Panc1 (cell line): ENCODE measurements around the gene ZCRB1. TPM values are rescaled to one million over a fixed set of nuclear protein-coding genes. Genes with fewer than 3 reads are reported as not detected.

Source experiments
- ATAC-seq: fragments of 200-7000 bp; cut with Tn5 transposase; 2 replicates; pipeline ENCODE4 v1.9.1; 2020; ENCODE audit warnings: mild to moderate bottlenecking, moderate library complexity
- BruUV-seq: library from RNA; stranded (reverse); fragments of 400-500 nt; replicated peaks from 2 replicates; lab custom pipeline; 2021; lab: Mats Ljungman, UMichigan
- CTCF ChIA-PET: fragments of 300-600 bp; sonication (Branson Sonifier 250); formaldehyde crosslinking; loops from one replicate; lab custom pipeline; 2022; ENCODE audit warnings: antibody characterized with exemption; lab: Charles Lee
- POLR2A ChIA-PET: fragments of 300-600 bp; sonication (Branson Sonifier 250); formaldehyde crosslinking; loops from one replicate; lab custom pipeline; 2022; ENCODE audit warnings: antibody characterized with exemption; lab: Charles Lee
- DNase-seq: peaks from one replicate; pipeline ENCODE4 v3.0.0-alpha.2; 2010; ENCODE audit warnings: low read depth, low spot score
- H3K27ac ChIP-seq: 2 replicates; pipeline ENCODE4 v1.5.1; 2011; ENCODE audit warnings: mild to moderate bottlenecking, low read length, inconsistent platforms
- H3K27me3 ChIP-seq: fragments of 200-500 bp; sonication (Bioruptor generic); 2 replicates; pipeline ENCODE4 v1.6.0; 2014; ENCODE audit warnings: low read length, inconsistent platforms; ENCODE audit not compliant: control insufficient read depth, insufficient read depth
- H3K36me3 ChIP-seq: fragments of 200-500 bp; sonication (Bioruptor generic); 2 replicates; pipeline ENCODE4 v1.5.1; 2014; ENCODE audit warnings: inconsistent platforms, mild to moderate bottlenecking, low read length, moderate library complexity; ENCODE audit not compliant: control insufficient read depth, insufficient read depth
- H3K4me1 ChIP-seq: 2 replicates; pipeline ENCODE4 v1.5.1; 2011; ENCODE audit warnings: inconsistent platforms, mild to moderate bottlenecking, low read length, moderate library complexity; ENCODE audit not compliant: control insufficient read depth, insufficient read depth
- H3K4me3 ChIP-seq, 2 experiments: 2 replicates each; pipeline ENCODE4 v1.5.1; 2011 to 2012; ENCODE audit warnings: low read depth in 2 of 2, low read length in 2 of 2, mild to moderate bottlenecking in 2 of 2, inconsistent platforms in 1 of 2, moderate library complexity in 1 of 2
- H3K9me3 ChIP-seq: fragments of 200-500 bp; sonication (Bioruptor generic); 2 replicates; pipeline ENCODE4 v1.5.1; 2014; ENCODE audit warnings: low read depth, mild to moderate bottlenecking, inconsistent platforms, low read length, moderate library complexity; ENCODE audit not compliant: control insufficient read depth, insufficient read depth
- POLR2AphosphoS5 ChIP-seq: IDR thresholded peaks from 2 replicates; pipeline ENCODE4 v1.6.1; 2012; ENCODE audit warnings: mild to moderate bottlenecking, low read depth, low read length, moderate library complexity
- REST ChIP-seq, 2 experiments: IDR thresholded peaks; 2 replicates each; pipeline ENCODE4 v1.6.1; 2011 to 2012; ENCODE audit warnings: low read depth in 2 of 2, control low read depth in 1 of 2, low read length in 1 of 2, mild to moderate bottlenecking in 1 of 2, moderate library complexity in 1 of 2; ENCODE audit not compliant: insufficient read depth in 1 of 2
- SIN3A ChIP-seq: IDR thresholded peaks from 2 replicates; pipeline ENCODE4 v1.6.1; 2012; ENCODE audit warnings: low read depth, mild to moderate bottlenecking, low read length, moderate library complexity, borderline replicate concordance; ENCODE audit not compliant: insufficient read depth
- TCF7L2 ChIP-seq: IDR thresholded peaks from 2 replicates; pipeline ENCODE4 v1.6.1; 2011; ENCODE audit warnings: mild to moderate bottlenecking, low read depth, low read length, inconsistent platforms
- in situ Hi-C: cut with HindIII; loops from 2 replicates; pipeline ENCODE4 v1.10.0; 2016; ENCODE audit warnings: low sequenced_read_pairs, low pct_unique_long_range_greater_than_20kb
- intact Hi-C: fragments of 100-400 bp; cut with micrococcal nuclease; formaldehyde crosslinking; loops from one replicate; pipeline ENCODE4 v1.10.0; 2022; ENCODE audit not compliant: unreplicated experiment
- total RNA-seq: library from RNA; stranded (reverse); gene quantifications from one replicate; pipeline ENCODE4 v1.2.1, GENCODE V29; 2021; ENCODE audit not compliant: unreplicated experiment
- TF ChIP-seq, protein P1 (sequence below): fragments of 450-650 bp; IDR thresholded peaks from 2 replicates; pipeline ENCODE4 v1.5.1; 2017; ENCODE audit warnings: mild to moderate bottlenecking

Gene ZCRB1
- total RNA-seq, 1 experiment from 2014 or later: 68.8 TPM

DNA sequence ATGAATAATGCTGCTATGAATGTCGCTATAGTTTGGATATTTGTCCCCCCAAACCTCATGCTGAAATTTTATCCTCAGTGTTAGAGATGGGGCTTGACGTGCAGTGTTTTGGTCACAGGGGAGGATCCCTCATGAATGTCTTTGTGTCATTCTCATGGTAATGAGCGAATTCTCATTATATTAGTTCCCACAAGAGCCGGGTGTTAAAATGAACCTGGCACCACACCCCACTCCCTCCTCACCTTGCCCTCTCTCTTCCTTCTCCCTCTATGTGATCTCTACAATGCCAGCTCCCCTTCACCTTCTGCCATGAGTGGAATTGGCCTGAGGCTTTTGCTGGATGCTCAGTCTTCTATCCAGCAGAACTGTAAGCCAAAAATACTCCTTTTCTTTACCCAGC is 50.4 kb downstream of the ZCRB1 start:
- Histone ChIP-seq H3K9me3 (no peaks in the 10 kb centered on the region), H3K4me3 (no peak overlapping the region), H3K27me3 (peaks cover 5% of the 10 kb centered on the region), H3K4me1 (no peaks in the 10 kb centered on the region), H3K36me3 (no peaks in the 10 kb centered on the region), H3K27ac (no peak overlapping the region)
- no peak for TF ChIP-seq POLR2AphosphoS5
- no peak for TF ChIP-seq SIN3A
- TF ChIP-seq, protein P1, sequence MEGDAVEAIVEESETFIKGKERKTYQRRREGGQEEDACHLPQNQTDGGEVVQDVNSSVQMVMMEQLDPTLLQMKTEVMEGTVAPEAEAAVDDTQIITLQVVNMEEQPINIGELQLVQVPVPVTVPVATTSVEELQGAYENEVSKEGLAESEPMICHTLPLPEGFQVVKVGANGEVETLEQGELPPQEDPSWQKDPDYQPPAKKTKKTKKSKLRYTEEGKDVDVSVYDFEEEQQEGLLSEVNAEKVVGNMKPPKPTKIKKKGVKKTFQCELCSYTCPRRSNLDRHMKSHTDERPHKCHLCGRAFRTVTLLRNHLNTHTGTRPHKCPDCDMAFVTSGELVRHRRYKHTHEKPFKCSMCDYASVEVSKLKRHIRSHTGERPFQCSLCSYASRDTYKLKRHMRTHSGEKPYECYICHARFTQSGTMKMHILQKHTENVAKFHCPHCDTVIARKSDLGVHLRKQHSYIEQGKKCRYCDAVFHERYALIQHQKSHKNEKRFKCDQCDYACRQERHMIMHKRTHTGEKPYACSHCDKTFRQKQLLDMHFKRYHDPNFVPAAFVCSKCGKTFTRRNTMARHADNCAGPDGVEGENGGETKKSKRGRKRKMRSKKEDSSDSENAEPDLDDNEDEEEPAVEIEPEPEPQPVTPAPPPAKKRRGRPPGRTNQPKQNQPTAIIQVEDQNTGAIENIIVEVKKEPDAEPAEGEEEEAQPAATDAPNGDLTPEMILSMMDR: no peak
- TF ChIP-seq TCF7L2: no peak
- no peak for TF ChIP-seq REST (IDR thresholded peaks at IDR 0.05; ENCODE audit: insufficient read depth in 1 of 2, low read depth in 2 of 2, low read length in 1 of 2)
- no peak for ATAC-seq
- in situ Hi-C loops: no loop called here
- ChIA-PET POLR2A (no interaction called here), CTCF (no interaction called here)
- no TSS peak for BruUV-seq
- DNase-seq: no peak
- intact Hi-C loops: no loop called here

GRCh38 chr12:42273706-42274105 is 52.2 kb downstream of the ZCRB1 start:
- BruUV-seq: no TSS peak
- in situ Hi-C loops: no loop called here
- Histone ChIP-seq H3K9me3 (no peaks in the 10 kb centered on the region), H3K4me3 (no peak overlapping the region), H3K27ac (no peak overlapping the region), H3K36me3 (no peaks in the 10 kb centered on the region), H3K4me1 (no peaks in the 10 kb centered on the region), H3K27me3 (peaks cover 3% of the 10 kb centered on the region; the same call in 1 of the 2 replicates)
- TF ChIP-seq POLR2AphosphoS5 (no peak), SIN3A (no peak), TCF7L2 (no peak), REST (IDR thresholded peaks at IDR 0.05; ENCODE audit: insufficient read depth in 1 of 2, low read depth in 2 of 2, low read length in 1 of 2) (no peak)
- TF ChIP-seq, protein P1: no peak
- ChIA-PET CTCF (no interaction called here), POLR2A (no interaction called here)
- DNase-seq (no peak), ATAC-seq (no peak)
- intact Hi-C loops: no loop called here
